ENCODE measurements around the gene SNRK. TPM values are rescaled to one million over a fixed set of nuclear protein-coding genes. Genes with fewer than 3 reads are reported as not detected.

SNRK gene
- total RNA-seq, 1 experiment from 2014 or later = 26.5 TPM

DNA sequence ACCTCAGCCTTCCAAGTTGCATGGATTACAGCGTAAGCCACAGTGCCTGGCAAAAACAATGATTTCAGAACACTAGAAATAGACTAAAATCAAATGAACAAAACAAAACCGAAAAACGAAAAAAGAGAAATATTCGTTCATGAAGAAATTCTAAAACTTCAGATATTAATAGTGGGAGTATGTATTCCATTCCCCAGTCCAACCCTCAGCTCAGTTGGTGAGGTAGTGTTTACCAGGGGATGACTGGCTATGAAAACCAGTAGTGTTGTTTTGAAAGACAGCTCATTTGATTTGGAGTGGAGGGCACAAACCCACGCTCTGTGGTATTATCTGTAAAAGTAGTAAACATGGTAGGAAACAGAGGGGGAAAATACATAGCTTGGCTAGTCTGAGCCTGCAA is 6.8 kb upstream of the SNRK start:
- Histone ChIP-seq H3K9me3 (ENCODE audit: low read length) (no peaks in the 10 kb centered on the region), H3K79me2 (ENCODE audit: low read length) (no peaks in the 10 kb centered on the region), H4K20me1 (ENCODE audit: insufficient read depth, low read depth, low read length) (no peaks in the 10 kb centered on the region), H3K4me2 (ENCODE audit: low read depth, low read length, poor library complexity, severe bottlenecking) (no peak overlapping the region), H3K36me3 (ENCODE audit: insufficient read depth, low read length) (no peaks in the 10 kb centered on the region), H3K9me2 (replicated peaks; ENCODE audit: insufficient read depth, low read length) (no peaks in the 10 kb centered on the region), H3K4me3 (ENCODE audit: low read length) (no peak overlapping the region), H2AFZ (ENCODE audit: low read length) (no peak overlapping the region), H3K27me3 (ENCODE audit: low read length) (no peaks in the 10 kb centered on the region; the same call in 1 of the 2 replicates), H3K27ac (ENCODE audit: low read length) (no peak overlapping the region), H3K4me1 (ENCODE audit: low read length) (no peaks in the 10 kb centered on the region), H3K9ac (ENCODE audit: low read length) (no peak overlapping the region)
- DNase-seq = no peak

DNA sequence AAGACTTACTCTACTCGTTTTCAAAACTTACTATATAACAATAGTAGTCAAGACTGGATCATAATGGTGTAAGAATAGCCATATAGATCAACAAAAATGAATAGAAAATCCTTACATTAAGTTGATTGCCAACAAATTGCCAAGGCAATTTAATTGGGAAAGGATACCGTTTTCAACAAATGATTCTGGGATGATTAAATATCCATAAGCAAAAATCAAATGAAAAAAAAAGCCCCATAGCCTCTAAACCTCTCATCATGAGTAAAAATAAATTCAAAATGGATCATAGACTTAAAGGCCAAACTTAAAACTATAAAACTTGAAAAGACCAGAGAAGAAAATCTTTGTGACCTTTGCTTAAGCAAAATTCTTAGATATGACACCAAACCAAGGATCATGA is 5.3 kb upstream of the SNRK start:
- Histone ChIP-seq H3K9me2 (replicated peaks; ENCODE audit: insufficient read depth, low read length) (no peaks in the 10 kb centered on the region), H3K9ac (ENCODE audit: low read length) (no peak overlapping the region), H3K27me3 (ENCODE audit: low read length) (no peaks in the 10 kb centered on the region), H3K27ac (ENCODE audit: low read length) (no peak overlapping the region), H3K9me3 (ENCODE audit: low read length) (no peaks in the 10 kb centered on the region), H4K20me1 (ENCODE audit: insufficient read depth, low read depth, low read length) (no peaks in the 10 kb centered on the region), H3K36me3 (ENCODE audit: insufficient read depth, low read length) (no peaks in the 10 kb centered on the region), H3K4me1 (ENCODE audit: low read length) (peaks cover 8% of the 10 kb centered on the region), H2AFZ (ENCODE audit: low read length) (no peak overlapping the region), H3K79me2 (ENCODE audit: low read length) (no peaks in the 10 kb centered on the region), H3K4me3 (ENCODE audit: low read length) (no peak overlapping the region), H3K4me2 (ENCODE audit: low read depth, low read length, poor library complexity, severe bottlenecking) (no peak overlapping the region)
- no peak for DNase-seq

DNA sequence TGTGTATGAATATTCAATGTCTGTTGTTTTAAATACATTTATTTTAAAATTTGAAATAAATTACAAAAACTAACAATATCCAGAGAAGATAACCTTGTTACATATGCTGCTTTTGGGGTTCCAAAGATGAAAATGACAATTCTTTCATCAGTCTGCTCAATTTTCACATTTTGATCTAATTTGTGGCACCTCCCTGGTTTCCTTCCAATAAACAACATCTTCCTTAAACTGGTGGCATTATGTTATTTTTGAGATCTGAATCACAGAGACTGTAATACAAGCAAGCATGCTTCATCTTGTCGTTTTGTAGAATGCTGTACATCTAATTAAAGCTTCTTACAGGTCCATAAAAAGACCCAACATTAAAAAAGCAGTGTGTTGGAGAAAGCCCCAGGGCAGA is 2.2 kb upstream of the SNRK start:
- H3K4me1 ChIP-seq (ENCODE audit: low read length) = peaks cover 30% of the 10 kb centered on the region
- H3K4me2 ChIP-seq (ENCODE audit: low read depth, low read length, poor library complexity, severe bottlenecking) = no peak overlapping the region
- no peak overlapping the region for H3K9ac ChIP-seq (ENCODE audit: low read length)
- H2AFZ ChIP-seq (ENCODE audit: low read length) = no peak overlapping the region
- H3K4me3 ChIP-seq (ENCODE audit: low read length) = no peak overlapping the region
- peaks cover 23% of the 10 kb centered on the region for H3K79me2 ChIP-seq (ENCODE audit: low read length)
- no peak for DNase-seq
- no peaks in the 10 kb centered on the region for H3K9me3 ChIP-seq (ENCODE audit: low read length)
- H3K36me3 ChIP-seq (ENCODE audit: insufficient read depth, low read length) = no peaks in the 10 kb centered on the region
- H3K9me2 ChIP-seq (replicated peaks; ENCODE audit: insufficient read depth, low read length) = no peaks in the 10 kb centered on the region
- H3K27ac ChIP-seq (ENCODE audit: low read length) = no peak overlapping the region
- H4K20me1 ChIP-seq (ENCODE audit: insufficient read depth, low read depth, low read length) = peaks cover 6% of the 10 kb centered on the region; the same call in 1 of the 2 replicates
- no peaks in the 10 kb centered on the region for H3K27me3 ChIP-seq (ENCODE audit: low read length)

DNA sequence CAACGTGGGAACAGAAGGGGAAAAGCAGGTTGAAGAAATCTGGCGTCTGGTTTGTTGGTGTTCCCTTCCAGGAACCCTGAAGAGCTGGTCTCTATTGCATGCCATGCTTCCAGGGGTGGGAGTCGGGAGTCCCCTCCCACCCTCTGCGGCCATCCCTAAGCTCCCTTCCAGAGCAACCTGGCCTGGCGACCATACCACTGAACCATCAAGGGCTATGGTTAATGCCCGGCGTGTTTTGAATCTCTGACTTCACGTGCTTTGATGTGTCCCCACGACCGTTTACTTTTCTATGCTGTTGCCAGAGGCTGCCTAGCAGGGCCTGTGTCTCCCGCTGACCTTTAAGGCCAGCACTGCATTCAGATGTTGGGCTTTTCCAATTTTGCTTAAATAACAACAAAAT is 696 bp upstream of the SNRK start:
- Histone ChIP-seq H3K27ac (ENCODE audit: low read length) (no peak overlapping the region), H3K79me2 (ENCODE audit: low read length) (peaks cover 38% of the 10 kb centered on the region), H3K9me2 (replicated peaks; ENCODE audit: insufficient read depth, low read length) (no peaks in the 10 kb centered on the region), H3K27me3 (ENCODE audit: low read length) (no peaks in the 10 kb centered on the region), H4K20me1 (ENCODE audit: insufficient read depth, low read depth, low read length) (peaks cover 14% of the 10 kb centered on the region), H3K9ac (ENCODE audit: low read length) (0 out of 2 replicates have a peak overlapping the region, but pooled peaks have one; percentile 30), H3K9me3 (ENCODE audit: low read length) (no peaks in the 10 kb centered on the region), H3K4me1 (ENCODE audit: low read length) (peaks cover 44% of the 10 kb centered on the region), H3K4me3 (ENCODE audit: low read length) (peak overlapping the region; percentile 76), H2AFZ (ENCODE audit: low read length) (peak overlapping the region; percentile 97; the same call in 1 of the 2 replicates), H3K4me2 (ENCODE audit: low read depth, low read length, poor library complexity, severe bottlenecking) (peak overlapping the region; percentile 75), H3K36me3 (ENCODE audit: insufficient read depth, low read length) (no peaks in the 10 kb centered on the region)
- no peak for DNase-seq

DNA sequence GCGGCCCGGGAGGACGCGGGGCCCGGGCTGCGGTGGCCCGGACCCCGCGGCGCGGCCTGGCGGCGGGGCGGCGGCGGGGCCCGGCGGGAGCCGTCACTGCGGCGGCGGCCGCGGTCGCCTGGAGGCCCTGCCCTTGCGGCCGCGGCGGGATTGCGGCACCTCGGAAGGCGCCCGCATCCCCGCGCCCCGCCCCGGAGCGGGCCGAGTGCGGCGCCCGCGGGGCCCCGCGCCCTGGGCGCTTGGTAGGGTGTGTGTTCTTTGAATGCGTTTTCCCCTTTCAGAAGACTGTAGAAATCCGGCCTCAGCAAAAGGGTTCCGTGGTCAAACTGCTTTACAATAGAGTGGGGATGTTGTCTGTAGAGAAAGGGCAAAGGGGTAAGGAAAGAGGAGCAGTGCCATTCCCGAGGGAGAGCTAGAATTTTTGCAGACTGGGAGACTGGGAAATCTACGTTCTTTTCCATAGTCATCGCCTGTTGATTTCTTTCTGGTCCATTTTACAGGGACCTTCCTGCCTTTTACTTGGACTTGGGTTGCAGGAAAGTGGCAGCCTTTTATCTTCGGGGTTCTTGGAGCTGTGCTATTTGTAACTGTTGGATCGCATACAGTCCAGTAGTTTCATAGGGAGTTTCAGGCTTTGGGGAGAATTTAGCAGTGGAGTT is 630 bp downstream of the SNRK start:
- Histone ChIP-seq H3K9me2 (replicated peaks; ENCODE audit: insufficient read depth, low read length) (no peaks in the 10 kb centered on the region), H3K36me3 (ENCODE audit: insufficient read depth, low read length) (no peaks in the 10 kb centered on the region), H3K9ac (ENCODE audit: low read length) (peak overlapping the region; percentile 83), H3K4me1 (ENCODE audit: low read length) (peaks cover 58% of the 10 kb centered on the region), H4K20me1 (ENCODE audit: insufficient read depth, low read depth, low read length) (peaks cover 21% of the 10 kb centered on the region), H3K4me2 (ENCODE audit: low read depth, low read length, poor library complexity, severe bottlenecking) (peak overlapping the region; percentile 90), H3K79me2 (ENCODE audit: low read length) (peaks cover 51% of the 10 kb centered on the region), H2AFZ (ENCODE audit: low read length) (no peak overlapping the region), H3K27me3 (ENCODE audit: low read length) (no peaks in the 10 kb centered on the region), H3K4me3 (ENCODE audit: low read length) (peak overlapping the region; percentile 88), H3K27ac (ENCODE audit: low read length) (no peak overlapping the region), H3K9me3 (ENCODE audit: low read length) (no peaks in the 10 kb centered on the region)
- DNase-seq = peak; percentile 56

DNA sequence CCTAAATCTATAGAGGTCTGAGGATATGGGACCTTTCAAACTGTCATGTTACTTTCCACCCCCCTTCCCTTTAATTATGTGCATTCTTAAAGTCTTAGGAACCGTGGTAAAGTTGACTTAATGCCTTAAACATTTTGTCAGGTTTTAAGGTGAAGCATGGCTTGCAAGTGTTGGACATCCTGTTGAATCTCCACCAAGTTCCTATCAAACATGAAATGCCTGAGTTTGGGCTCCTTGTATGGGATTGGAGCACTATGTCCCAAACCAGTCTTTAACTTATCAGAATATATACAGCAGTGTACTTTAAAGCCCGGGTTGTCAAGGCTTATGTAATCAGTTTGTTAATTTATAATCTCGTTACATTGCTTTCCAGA is 1.1 kb downstream of the SNRK start:
- Histone ChIP-seq H2AFZ (ENCODE audit: low read length) (no peak overlapping the region), H3K9me3 (ENCODE audit: low read length) (no peaks in the 10 kb centered on the region), H3K9ac (ENCODE audit: low read length) (peak overlapping the region; percentile 83), H3K27ac (ENCODE audit: low read length) (no peak overlapping the region), H3K4me3 (ENCODE audit: low read length) (peak overlapping the region; percentile 88), H3K4me2 (ENCODE audit: low read depth, low read length, poor library complexity, severe bottlenecking) (peak overlapping the region; percentile 90), H3K4me1 (ENCODE audit: low read length) (peaks cover 63% of the 10 kb centered on the region), H3K27me3 (ENCODE audit: low read length) (no peaks in the 10 kb centered on the region), H4K20me1 (ENCODE audit: insufficient read depth, low read depth, low read length) (peaks cover 21% of the 10 kb centered on the region), H3K36me3 (ENCODE audit: insufficient read depth, low read length) (no peaks in the 10 kb centered on the region), H3K79me2 (ENCODE audit: low read length) (peaks cover 57% of the 10 kb centered on the region), H3K9me2 (replicated peaks; ENCODE audit: insufficient read depth, low read length) (no peaks in the 10 kb centered on the region)
- no peak for DNase-seq

DNA sequence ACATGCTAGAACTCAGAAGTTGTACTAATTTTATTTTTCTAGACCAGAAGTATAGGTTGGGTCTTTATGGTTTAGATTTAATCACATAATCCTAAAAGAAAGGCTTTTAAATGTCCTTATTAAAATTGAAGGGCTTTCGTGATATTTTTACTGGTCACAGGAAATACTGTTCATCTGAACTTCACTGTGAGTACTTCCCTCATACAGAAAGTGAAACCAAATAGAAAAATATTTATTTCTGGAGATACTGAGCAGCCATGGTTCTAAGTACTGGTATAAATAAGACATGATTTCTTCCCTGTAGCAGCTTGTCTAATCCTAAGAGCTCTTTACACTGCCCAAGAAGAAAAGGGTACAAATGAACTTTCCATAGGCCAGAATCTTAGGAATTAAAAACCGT is 2.0 kb downstream of the SNRK start:
- Histone ChIP-seq H3K4me3 (ENCODE audit: low read length) (peak overlapping the region; percentile 88), H3K36me3 (ENCODE audit: insufficient read depth, low read length) (no peaks in the 10 kb centered on the region), H3K9me2 (replicated peaks; ENCODE audit: insufficient read depth, low read length) (no peaks in the 10 kb centered on the region), H3K27me3 (ENCODE audit: low read length) (no peaks in the 10 kb centered on the region), H3K79me2 (ENCODE audit: low read length) (peaks cover 65% of the 10 kb centered on the region), H3K4me2 (ENCODE audit: low read depth, low read length, poor library complexity, severe bottlenecking) (peak overlapping the region; percentile 90), H3K27ac (ENCODE audit: low read length) (0 out of 2 replicates have a peak overlapping the region, but pooled peaks have one; percentile 4), H2AFZ (ENCODE audit: low read length) (no peak overlapping the region), H3K4me1 (ENCODE audit: low read length) (peaks cover 64% of the 10 kb centered on the region), H3K9ac (ENCODE audit: low read length) (peak overlapping the region; percentile 83), H4K20me1 (ENCODE audit: insufficient read depth, low read depth, low read length) (peaks cover 26% of the 10 kb centered on the region), H3K9me3 (ENCODE audit: low read length) (no peaks in the 10 kb centered on the region)
- peak; percentile 69 for DNase-seq

DNA sequence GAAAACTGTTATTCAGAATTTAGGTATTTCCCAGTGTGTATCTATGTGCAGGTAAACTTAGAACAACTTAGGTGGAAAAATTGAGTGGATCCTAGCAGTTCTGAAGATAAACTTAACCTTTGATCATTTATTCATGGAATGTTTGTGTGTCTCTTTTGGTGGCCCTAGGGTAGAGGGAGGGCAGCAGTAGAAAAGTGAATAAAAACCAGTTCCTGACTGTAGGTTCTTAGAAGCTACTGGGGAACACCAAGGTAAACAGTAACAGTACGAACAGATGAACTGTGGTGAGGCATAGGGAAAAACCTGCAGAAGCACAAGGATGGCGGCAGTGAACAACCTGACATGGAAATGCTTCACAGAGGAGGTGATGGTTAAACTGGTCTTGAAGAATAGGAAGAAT is 2.5 kb downstream of the SNRK start:
- Histone ChIP-seq H3K4me2 (ENCODE audit: low read depth, low read length, poor library complexity, severe bottlenecking) (peak overlapping the region; percentile 90), H3K36me3 (ENCODE audit: insufficient read depth, low read length) (no peaks in the 10 kb centered on the region), H3K27ac (ENCODE audit: low read length) (no peak overlapping the region), H3K9me2 (replicated peaks; ENCODE audit: insufficient read depth, low read length) (no peaks in the 10 kb centered on the region), H3K4me3 (ENCODE audit: low read length) (peak overlapping the region; percentile 88), H4K20me1 (ENCODE audit: insufficient read depth, low read depth, low read length) (peaks cover 26% of the 10 kb centered on the region), H3K9ac (ENCODE audit: low read length) (peak overlapping the region; percentile 83), H3K4me1 (ENCODE audit: low read length) (peaks cover 64% of the 10 kb centered on the region), H3K79me2 (ENCODE audit: low read length) (peaks cover 69% of the 10 kb centered on the region), H3K27me3 (ENCODE audit: low read length) (no peaks in the 10 kb centered on the region), H3K9me3 (ENCODE audit: low read length) (no peaks in the 10 kb centered on the region), H2AFZ (ENCODE audit: low read length) (no peak overlapping the region)
- DNase-seq = no peak

Measured in Karpas-422 (cell line).